GM19023 (cell line): ENCODE data around the gene TPCN2.
"Not testable (repeated sequence)": the region's sequence is repeated elsewhere in the genome, so short reads cannot be mapped to it uniquely, and the experiment has no call there.

Experiments
- ATAC-seq: cut with Tn5 transposase; IDR thresholded peaks from one replicate; pipeline ENCODE4 v1.9.1; 2021; ENCODE audit warnings: mild to moderate bottlenecking, moderate library complexity; ENCODE audit not compliant: unreplicated experiment

TPCN2 gene

DNA sequence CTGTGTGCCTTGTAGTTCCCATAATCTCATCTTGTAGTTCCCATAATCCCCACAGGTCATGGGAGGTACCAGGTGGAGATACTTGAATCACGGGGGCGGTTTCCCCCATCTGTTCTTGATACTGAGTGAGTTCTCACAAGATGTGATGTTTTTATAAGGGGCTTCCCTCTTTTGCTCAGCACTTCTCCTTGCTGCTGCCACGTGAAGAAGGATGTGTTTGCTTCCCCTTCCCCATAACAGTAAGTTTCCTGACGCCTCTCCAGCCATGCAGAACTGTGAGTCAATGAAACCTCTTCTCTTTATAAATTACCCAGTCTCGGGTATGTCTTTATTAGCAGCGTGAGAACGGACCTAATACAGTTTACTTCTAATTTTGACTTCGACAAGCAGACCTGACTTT is 93.0 kb downstream of the TPCN2 start:
- ATAC-seq: no peak

DNA sequence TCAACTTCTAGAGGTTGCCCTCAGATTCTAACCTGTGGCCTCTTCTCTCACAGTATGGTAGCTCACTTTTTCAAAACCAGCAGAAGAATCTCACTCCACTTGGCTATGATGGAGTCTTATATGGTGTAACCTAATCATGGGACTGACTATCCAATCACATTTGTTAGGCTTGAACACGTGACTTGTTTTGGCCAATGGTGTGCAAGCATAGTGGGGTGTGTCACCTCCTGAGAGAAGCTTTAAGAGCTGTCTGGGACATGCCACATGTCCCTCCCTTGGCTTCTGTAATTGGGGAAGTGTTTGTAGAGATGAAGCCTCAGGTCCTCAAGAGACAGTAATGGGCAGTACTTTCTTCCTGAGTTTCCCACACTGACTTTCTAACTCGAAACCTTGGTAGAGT is 94.2 kb downstream of the TPCN2 start:
- no peak for ATAC-seq

DNA sequence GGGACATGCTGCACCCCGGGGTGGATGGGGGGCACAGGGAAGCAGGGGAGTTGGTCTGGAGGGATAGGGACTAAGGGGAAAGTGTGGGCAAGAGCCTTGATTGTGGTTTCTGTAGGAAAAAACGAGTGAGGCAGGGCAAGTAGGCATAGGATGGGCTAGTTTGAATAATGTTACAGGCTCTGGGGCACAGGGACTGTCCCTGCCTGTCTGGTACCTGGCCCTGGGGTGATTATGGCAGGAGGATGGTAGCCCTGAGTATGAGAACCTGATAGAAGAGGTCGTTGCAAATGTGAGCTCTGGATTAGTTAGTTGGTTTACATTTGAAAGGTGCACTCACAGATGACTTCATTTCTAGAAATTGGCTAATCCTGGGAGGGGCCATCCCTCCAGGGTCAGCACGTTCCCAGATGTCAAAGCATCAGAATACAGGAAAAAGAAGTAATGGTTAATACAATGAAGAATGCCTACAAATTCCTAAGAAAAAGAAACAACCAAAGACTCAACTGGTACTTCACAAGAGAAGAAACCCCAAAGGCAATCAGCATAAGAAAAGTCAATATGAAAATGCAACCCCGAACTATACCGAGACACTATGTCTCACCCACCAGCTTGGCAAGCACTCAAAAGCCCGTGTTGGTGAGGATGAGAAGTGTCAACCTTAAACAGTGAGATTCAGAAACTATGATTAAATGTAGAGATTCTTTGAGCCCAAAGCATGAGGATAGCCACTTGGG is 95.8 kb downstream of the TPCN2 start:
- ATAC-seq: no peak

DNA sequence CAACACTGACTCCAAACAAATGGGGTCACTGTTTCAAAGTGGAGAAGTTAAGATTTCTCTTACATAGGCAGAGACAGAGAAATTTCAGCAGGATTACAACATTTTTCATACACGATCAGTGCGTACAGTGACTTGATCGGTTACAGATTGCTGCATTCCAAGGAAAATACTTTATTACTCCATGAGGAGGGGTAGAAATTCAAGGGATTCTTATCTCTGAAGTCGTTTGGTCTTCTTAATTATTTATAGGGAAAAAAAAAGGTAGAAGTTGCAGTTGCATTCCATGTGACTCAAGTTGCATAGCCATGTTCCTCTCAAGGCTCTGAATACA is 96.3 kb downstream of the TPCN2 start:
- no peak for ATAC-seq

DNA sequence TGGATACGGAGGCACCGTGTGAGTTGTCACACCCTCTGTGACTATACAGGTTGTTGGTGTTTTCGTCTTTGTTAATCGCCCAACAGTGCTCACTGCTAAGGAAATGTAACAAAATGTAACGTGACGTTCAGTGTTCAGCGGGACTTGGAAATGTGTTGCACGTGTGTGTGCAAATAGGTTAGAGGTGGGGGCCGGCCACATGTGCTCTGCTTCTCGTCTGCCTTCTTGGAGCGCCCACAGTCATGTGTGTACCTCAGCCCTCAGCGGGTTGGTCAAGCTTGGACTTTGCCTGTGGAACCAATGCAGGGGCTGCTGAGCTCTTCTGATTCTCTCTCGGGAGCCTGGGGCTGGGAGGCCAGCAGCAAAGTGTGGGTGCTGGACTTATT is 99.6 kb downstream of the TPCN2 start:
- no peak for ATAC-seq

DNA sequence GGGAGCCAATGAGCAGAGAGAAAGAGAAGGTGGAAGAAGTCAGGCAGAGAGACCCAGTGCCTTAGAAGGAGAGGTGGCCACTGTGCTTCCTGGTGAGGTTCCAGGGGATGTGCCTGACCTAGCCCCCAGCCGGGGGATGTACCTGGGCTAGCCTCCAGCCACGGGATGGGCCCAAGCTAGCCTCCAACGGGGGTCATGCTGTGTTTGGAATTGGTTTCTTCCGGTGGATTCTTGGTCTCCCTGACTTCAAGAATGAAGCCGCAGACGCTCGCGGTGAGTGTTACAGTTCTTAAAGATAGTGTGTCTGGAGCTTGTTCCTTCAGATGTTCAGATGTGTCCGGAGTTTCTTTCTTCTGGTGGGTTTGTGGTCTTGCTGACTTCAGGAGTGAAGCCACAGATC is 100.1 kb downstream of the TPCN2 start:
- no peak for ATAC-seq

DNA sequence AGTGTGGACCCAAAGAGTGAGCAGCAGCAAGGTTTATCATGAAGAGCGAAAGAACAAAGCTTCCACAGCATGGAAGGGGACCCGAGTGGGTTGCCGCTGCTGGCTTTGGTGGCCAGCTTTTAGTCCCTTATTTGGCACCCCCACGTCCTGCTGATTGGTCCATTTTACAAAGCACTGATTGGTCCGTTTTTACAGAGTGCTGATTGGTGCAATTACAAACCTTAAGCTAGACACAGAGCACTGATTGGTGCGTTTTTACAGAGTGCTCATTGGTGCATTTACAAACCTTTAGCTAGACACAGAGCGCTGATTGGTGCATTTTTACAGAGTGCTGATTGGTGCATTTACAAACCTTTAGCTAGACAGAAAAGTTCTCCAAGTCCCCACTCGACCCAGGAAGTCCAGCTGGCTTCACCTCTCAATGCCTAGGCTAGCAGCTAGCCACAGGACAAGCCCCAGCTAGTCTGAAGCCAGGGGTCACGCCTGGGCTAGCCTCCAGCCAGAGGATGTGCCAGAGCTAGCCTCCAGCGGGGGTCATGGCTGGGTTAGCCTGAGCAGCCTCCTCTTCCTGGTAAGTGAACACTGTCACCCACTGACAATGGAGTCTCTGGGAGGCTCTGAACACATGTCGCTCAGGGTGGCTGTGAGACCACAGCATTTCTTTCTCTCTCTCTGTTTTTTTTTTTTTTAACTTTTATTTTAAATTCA is 100.8 kb downstream of the TPCN2 start:
- ATAC-seq: not testable (repeated sequence)

DNA sequence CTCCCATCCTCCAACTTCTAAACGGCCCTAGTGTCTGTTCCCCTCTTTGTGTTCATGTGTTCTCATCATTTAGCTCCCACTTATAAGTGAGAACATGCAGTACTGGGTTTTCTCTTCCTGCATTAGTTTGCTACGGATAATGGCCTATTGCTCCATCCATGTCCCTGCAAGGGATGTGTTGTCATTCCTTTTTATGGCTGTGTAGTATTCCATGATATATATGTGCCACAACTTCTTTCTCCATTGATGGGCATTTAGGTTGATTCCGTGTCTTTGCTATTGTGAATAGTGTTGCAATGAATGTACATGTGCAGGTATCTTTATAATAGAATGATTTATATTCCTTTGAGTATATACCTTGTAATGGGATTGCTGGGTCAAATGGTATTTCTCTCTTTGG is 101.4 kb downstream of the TPCN2 start:
- ATAC-seq: no peak

DNA sequence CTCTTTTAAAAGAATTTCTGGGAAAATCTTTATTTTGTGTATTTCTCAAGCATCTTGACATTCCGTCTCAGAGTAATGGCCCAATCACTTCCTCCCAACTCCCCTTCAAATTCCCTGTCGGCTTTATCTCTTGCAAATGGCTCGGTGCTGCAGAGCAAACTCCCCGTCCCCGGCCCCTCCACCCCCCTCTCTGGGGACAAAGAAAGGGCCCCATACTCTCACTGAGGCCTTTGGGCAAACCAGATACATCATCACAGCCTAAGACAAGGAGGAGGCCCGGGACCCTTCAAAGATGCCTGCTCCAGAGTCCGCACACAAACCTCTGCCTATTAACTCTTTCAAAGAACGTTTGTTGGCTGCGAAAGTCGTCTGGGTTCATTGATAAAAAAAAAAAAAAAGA is 103.1 kb downstream of the TPCN2 start:
- no peak for ATAC-seq

DNA sequence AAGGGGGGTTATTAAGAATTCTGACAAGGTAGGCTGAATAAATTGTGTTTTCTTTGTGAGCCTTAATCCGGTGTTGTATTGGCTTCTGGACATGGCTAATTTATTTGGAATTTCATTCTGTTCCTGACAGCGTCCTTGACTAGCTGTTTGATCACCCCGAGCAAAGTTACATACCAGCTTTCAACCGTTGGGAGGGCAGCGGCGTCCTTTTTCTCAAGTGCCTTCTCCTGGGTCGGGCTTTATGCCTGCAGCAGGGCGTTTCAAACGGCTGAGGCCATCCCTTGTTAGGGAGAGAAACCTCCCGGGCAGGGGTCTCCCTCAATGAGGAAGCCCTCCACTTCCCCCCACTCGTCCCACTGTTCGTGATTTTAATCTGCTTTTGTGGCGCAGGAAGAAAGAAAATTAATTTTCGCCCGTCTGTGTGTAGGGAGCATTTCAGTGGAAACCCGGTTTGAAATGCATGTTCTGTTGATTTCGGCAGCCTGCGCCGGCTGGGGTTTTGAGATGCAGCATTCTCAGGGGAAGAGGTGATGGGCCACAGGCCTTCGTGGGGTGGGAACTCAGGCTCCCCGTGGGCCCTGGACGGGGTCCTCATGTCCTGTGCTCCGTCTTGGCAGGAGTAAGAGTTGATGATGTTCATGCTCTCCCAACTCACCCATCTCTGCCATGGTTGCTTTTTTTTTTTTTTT is 104.1 kb downstream of the TPCN2 start:
- ATAC-seq: no peak

DNA sequence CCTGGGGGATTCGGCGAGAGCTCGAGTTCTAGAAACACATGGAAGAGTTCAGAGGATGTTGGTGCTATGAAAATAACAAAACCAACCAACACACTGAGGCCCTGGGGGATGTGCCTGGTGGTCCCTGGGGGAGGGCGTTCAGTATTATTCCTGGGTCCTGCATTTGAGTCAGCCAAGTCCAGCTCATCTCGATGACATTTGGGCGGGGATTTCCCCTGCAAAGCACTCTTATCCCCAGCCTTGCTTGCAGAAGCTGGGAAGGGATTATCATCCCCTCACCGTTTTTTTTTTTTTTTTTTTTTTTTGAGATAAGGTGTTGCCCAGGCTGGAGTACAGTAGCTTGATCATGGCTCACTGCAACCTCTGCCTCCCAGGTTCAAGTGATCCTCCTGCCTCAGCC is 104.9 kb downstream of the TPCN2 start:
- ATAC-seq: no peak

DNA sequence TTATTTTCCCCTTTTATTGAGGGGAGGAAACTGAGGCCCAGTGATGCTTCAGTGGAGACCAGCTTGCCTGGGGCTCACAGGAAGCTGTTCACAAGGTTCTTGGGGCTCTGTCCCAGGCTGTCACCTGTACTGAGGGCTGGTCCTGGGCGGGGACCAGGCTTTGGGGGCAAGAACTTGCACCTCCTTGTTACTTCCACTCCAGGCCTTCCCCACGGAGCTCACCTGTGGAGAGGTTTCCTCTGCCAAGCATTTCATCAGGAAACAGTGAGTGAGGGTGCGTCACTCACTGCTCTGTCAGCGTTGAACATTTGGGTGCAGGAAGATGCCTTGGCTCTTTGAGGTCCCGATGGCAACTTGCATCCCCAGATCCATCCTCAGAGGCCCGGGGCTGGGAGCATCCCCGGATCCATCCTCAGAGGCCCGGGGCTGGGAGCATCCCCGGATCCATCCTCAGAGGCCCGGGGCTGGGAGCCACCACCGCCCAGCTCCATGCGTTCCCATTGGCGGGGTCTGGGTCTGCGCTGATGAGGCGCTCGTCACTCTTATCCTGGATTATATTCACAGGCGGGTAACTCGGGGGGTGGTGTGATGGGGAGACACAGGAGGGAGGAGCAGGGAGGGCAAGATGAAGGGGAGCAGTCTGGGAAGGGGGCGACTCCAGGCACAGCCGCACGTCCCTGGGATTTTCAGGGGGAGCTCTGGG is 105.6 kb downstream of the TPCN2 start:
- no peak for ATAC-seq

DNA sequence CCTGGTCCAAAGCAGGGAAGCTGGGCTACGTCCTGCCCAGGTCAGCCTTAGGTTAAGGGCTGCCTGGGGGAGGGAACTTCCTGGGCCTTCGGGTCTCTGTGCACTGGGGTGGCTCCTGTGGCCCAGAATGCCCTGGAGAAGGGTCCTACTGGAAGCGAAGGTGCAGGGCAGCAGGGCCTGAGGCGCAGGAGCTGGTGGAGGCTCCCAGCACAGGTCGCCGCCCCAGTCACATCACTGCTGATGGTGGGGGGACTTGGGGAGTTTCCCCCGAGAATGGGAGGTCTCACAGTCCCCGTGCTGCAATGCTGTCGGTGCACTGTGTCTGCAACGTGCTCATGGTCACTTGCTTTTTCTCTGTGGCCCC is 106.2 kb downstream of the TPCN2 start:
- no peak for ATAC-seq

DNA sequence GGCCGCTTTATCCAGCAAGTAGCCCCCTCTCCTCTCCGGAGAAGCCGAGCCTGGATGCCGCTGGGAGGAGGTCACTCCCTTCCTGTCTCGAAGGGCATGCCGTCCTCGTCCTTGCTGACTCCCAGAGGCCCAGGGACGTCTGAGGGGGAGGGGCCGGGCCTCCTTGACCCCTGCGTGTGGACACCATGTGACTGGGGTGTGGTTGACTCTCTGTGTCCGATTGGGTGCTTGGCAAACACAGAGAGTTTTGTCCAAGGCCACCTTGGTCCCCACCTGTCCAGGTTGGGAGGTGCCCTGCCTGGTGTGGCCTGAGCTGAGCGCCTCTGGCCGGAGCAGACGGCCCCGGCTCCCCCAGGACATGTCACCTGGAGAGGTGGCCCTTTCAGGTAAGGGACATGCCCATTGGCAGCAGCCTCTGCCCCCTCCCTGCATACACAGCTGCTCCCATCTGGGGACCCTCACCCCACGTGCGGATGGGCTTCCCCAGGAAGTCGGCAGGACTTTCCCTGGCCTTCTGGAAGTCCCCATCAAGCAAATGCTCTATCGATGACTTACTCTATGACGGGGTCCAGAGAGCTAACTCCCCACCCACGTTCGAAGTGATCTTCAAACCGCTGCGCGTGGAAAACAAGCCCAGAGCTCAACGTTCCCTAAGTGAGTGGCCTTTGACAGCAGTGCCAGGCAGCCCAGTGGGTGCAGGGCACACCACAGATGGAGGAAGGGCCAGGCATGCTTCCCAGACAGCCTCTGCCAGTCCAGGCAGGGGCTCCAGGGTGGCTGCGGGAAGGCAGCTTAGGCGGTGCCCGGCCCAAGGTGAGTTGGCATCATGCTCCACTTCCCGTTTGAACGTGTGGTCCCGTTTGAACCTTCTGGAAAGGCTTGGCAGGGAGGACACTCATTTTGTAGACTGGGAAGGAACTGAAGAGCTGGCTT is 106.8 kb downstream of the TPCN2 start, which contains the start of gene SMIM38:
Gene SMIM38, plus strand, starts transcription at position 634 of the 933 bp plus-strand sequence. CDS start 1,912 bp downstream, outside the sequence.
- ATAC-seq: no peak

DNA sequence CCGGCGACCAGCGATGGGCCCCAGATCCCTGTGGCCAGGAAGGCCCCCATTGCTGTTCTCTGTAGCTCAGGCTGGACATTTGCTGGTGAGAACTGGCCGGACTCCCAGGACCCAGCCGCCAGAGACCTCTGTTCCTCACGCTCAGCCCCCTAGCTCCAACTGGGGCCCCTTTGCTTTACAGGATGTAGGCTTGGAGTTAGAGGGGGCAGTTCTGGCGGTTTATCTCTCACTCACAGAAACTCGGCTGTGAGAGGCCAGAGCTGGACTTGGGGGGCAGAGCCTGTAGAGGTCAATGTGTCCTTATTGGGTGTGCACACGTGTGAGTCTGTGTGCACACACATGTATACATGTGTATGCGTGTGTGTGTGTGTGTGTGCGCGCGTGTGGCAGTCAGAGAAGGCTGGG is 107.5 kb downstream of the TPCN2 start:
- no peak for ATAC-seq

DNA sequence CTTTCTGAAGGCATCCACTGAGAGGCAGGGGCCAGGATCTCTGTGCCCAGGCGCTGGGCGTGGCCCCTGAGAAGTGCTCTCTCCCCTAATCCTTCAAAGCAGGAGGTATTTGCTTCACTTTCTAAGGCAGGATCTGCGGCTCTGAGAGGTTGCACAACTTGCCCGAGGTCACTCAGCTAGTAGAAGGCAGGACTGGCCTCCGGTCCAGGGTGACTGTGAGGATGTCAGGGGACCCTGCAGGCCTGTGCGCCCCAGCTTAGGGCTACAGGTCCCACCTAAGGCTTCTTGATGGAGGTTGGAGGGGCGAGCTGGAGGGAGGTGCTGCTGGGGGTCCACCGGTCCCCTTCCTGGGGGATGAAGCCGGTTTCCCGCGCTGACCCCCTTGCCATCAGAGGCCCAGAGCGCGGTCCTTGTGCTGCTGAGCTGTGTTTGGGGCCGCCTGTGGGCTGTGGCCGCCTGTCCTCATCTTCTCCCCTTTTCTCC is 108.0 kb downstream of the TPCN2 start:
- no peak for ATAC-seq

DNA sequence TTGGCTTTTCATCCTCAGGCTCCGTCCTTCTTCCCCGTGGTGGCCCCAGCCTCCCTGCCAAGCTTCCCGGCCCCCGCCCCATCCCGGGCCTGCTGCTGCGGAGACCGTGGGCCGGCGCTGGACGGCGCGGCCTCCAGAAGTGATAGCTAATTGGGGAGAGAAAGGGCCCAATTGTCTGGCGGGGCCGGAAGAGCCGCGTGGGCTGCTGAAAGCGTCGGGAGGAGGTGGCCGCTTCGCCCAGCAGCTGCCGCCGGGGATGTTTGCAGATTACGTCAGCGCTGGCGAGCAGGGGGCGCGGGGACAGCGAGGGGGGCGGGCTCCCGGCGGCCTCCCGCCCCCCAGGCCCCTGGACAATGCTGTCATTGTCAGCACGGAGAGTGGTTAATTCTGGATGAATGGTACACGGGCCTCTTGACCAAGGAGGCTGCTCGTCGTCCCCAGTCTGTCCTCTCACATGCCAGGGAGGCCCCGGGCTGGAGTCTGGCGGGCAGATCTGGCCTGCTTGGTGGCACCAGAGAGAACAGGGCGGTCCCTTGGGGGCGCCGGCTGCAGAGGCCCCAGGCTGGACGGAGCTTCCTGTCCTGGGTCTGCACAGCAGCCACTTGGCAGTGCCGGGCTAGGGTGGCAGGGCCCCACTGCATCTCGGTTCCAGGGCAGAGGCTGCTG is 108.6 kb downstream of the TPCN2 start:
- ATAC-seq: no peak

DNA sequence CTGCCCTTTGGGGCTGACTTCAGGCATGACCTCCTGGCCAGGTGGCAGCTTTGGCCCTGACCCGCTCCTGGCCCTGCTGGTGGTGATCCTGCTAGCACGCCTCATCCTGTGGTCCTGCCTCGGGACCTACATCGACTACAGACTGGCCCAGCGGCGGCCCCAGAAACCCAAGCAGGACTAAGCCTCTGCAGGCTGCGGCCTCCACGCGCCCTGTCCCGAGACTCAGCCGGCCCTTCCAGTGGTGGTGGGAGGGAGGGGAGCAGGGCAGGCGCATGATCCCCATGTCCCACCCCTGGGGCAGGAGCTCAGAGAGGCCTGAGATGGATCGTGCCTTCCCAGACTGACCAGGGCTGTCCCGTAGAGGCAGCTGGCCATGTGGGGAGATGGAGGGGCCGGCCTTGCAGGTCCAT is 109.1 kb downstream of the TPCN2 start:
- no peak for ATAC-seq

DNA sequence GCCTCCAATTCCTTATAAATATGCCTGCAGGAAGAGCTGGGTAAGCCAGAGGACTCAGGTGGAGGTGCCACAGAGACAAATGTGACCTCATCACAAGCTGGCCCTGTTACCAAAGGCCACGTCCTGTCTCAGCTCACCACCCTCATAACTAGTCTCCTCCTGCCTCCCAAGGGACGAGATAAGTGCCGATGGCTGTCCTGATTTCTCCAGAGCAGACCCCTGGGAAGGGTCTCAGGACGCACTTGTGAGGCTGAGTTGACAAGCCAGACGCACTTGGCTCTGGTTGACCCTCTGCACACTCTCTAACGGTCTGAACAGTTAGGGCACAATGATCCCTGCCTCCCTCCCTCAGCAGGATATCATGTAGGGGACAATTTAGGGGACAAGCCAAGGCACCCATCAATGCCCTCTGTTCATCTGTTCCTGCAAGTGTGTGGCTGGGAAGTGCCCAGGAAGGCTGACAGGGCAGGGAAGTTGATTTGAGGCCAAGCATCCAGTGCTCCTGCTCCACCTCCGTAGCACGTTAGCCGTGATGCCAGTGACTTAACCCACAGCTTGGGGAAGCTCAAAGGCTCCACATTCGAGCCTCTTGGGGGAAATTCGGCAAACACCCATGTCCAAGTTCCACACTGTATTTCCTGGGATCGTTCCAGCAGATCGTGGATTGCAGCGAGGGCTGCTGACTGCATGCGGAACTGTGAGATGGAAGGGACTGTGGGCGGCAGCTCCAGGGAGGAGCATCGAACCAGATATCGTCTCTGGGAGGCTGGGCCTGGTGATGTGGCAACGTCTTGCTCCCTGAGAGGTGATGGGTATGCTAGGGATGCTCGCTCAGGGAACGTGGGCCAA is 109.8 kb downstream of the TPCN2 start:
- no peak for ATAC-seq
